Measurements from ENCODE around the gene ASPHD2.

- TF ChIP-seq CTCF (IDR thresholded peaks at IDR 0.05), result no peak
- no peak for TF ChIP-seq POLR2A (IDR thresholded peaks at IDR 0.05)
Observed at GRCh38 chr22:26410386-26410785, 18.7 kb upstream of the ASPHD2 start.
